Glomerular visceral epithelial cell (primary cell): Measurements from ENCODE around the gene KMO.

Experiments used
- DNase-seq: peaks from one replicate; pipeline ENCODE4 v3.0.0-alpha.2; 2016; ENCODE audit errors: extremely low spot score

Gene KMO

GRCh38 chr1:241536969-241537368, 4.8 kb downstream of the KMO start:
- DNase-seq = no peak

GRCh38 chr1:241542199-241542907, 10.2 kb downstream of the KMO start:
- DNase-seq = no peak

DNA sequence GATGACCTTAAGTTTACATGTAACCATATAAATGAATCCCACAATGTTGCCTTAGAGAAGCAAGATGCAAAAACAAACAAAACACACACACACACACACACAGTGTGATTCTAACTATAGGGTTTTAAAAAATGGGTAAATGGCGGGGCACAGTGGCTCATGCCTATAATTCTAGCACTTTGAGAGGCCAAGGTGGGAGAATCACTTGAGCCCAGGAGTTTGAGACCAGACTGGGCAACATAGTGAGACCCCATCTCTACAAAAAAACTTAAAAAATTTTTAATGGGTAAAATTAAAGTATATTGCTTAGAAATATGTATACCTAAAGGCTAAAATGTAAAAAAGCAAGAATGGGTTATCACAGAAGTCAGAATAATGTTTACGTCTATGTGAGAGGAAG, 15.8 kb downstream of the KMO start:
- DNase-seq = no peak

GRCh38 chr1:241550318-241550717, 18.1 kb downstream of the KMO start:
- no peak for DNase-seq

DNA sequence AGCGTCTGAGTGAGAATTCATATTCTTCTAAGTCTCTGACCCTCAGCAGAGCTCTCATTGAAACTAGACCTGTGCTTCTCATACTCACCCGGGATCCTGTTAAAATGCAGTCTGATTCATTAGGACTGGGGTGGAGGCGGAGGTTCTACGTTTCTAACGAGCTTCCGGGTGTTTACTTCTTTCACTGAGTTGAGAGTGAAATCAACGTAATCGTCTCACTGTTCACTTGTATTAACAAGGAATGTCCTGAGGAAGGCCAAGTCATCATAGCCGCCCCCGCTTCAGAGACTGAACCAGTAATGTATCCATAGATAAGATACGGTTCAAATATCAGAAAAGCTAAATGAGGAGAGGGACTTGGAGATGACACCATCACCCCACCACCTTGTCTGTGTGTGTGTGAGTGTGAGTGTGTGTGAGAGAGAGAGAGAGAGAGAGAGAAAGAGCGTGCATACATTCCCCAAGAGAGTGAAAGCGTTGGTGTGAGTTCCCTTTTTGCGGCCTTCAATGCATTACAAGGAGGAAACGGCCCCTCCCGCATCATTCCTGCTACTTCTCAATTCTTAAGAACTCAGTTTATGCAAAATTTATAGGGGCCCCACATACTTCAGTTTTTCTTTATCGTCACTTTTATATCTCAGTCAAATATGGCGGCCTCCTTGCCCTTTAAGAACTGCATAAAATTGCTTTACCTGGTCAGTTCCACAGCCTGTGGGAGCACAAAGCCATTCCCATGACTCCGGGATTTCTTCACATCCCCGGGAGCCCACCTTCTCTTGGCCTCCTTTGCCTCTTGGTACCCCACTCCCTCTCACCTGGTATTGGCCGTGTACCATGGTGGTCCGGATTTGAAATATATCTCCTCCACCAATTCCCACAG, 19.8 kb downstream of the KMO start:
- no peak for DNase-seq

GRCh38 chr1:241553886-241554592, 21.9 kb downstream of the KMO start:
- no peak for DNase-seq

- DNase-seq = no peak
Measured at GRCh38 chr1:241555526-241555925, 23.3 kb downstream of the KMO start.

- DNase-seq = peak; percentile 9
Measured at GRCh38 chr1:241557031-241557430, 24.9 kb downstream of the KMO start.

DNA sequence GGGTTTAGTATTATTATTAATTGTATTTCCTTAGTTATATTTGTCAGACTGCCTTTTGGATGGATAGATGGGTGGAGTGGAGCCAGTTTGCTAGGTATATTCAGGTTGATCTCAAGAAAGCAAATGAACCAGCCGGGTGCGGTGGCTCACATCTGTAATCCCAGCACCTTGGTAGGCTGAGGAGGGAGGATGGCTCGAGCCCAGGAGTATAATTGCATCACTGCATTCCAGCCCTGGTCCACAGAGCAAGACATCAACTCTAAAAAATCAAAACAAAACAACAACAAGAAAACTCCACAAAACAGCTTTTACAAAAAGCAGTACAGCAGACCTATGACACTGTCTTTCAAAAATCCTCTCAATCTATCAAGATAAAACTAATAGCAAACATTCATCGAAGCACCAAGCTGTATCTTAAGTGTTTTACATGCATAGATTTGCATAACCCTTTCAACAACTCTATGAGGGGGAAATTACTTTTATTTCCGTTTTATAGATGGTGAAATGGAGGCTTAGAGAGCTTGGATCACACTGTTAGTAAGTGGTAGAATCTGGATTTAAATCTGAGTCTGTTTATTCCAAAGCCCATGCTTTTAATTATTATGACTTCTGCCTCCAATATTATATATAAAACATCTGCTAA, 25.5 kb downstream of the KMO start:
- peak; percentile 7 for DNase-seq

GRCh38 chr1:241560146-241560848, 28.1 kb downstream of the KMO start:
- peak; percentile 18 for DNase-seq

DNA sequence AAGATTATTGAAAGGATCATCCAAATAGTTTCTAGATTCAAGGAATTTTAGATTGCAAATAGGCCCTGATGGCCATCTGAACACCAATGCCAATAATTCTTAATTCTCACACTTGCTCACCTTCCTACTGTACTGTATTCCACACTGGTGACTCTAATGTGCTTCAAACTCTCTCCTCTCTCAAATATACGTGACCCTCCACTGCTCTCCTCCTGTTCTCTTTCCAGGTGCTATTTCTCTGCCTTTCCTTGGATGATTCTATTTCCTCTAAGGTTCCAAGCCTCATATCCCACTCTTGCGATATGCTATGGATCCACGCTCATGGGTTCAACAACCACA, 28.6 kb downstream of the KMO start:
- DNase-seq = no peak

DNA sequence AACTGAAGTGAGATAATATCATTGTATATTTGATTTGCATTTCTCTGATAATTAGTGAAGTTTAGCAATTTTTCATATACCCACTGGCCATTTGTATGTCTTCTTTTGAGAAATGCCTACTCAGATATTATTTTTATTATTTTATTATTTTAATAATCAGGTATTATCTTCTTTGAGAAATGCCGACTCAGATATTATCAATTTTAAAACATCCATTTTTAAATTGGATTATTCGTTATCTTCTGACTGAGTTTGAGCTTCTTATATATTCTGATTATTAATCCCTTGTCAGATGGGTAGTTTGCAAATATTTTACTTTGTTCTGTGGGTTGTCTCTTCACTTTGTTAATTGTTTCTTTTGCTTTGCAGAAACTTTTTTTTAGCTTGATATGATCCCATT, 37.7 kb downstream of the KMO start:
- no peak for DNase-seq

DNA sequence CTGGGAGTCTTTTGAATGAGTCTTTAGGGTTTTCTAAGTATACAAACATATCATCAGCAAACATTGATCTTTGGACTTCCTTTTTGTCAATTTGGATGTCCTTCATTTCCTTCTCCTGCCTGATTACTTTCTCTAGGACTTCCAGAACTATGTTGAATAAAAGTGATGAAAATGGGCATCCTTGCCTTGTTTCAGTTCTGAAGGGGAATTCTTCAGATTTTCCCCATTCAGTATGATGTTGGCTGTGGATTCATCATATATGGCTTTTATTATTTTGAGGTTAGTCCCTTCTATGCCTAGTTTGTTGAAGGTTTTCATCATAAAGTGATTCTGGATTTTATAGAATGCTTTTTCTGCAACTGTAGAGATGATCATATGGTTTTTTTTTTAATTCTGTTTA, 42.0 kb downstream of the KMO start:
- DNase-seq = no peak

- DNase-seq = no peak
Measured at GRCh38 chr1:241579434-241579833, 47.3 kb downstream of the KMO start.

DNA sequence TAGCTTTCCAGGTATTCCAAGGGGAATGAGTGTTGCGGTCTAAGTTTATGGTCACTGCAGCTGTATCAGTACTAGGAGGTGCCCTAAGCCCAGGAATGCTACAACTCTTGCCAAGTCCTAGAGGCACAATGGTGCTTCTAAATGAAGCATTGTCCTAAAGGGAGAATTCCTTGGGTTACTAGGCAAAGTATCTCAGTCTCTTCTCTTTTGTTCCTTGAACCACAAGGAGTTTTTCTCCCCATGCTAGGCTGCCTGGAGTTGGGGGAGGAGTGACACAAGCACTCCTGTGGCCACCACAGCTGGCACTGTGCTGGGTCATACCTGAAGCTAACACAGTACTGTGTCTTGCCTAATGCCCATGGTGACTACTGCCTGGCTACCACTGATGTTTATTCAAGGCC, 50.7 kb downstream of the KMO start:
- DNase-seq = no peak

DNA sequence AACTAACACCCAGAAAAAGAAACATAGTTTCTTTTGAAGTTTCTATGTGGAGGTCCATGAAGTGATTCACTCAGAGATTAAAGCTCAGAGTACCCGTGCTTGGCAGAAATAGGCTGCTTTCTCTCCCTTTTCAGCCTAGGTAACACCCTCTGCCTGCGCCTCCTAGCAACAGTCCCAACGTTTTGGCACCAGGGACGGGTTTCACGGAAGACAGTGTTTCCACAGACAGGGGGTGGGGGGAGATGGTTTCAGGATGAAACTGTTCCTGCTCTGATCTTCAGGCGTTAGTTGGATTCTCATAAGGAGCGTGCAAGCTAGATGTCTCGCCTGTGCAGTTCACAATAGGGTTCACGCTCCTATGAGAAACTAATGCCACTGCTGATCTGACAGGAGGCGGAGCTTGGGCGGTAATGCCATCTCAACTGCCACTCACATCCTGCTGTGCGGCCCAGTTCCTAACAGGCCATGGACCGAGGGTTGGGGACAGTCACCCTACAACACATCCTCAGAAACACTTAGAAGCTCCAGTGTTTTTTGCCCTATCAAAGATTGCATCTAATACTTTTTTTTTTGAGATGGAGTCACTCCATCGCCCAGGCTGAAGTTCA, 54.8 kb downstream of the KMO start:
- no peak for DNase-seq

GRCh38 chr1:241589521-241589920, 57.3 kb downstream of the KMO start:
- no peak for DNase-seq

DNA sequence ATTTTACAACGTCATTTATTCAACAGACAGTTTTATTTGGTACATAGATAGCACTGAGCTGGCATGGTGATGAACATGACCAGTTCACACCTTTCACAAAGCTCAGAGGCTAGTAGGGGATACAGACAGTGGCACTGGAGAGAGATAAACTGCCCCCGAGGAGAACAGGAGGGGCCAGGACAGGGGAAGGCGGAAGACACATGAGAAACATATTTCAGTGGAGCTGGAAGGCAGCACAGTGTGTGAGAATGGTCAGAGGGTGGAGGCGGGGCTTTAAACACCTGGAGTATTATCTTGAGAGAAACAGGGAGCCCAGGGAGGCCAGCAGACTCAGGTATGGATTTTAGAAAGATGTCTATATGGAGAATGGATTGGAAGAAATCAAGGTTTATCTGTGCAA, 58.5 kb downstream of the KMO start:
- no peak for DNase-seq

GRCh38 chr1:241591317-241591716, 59.1 kb downstream of the KMO start:
- peak; percentile 62 for DNase-seq

DNA sequence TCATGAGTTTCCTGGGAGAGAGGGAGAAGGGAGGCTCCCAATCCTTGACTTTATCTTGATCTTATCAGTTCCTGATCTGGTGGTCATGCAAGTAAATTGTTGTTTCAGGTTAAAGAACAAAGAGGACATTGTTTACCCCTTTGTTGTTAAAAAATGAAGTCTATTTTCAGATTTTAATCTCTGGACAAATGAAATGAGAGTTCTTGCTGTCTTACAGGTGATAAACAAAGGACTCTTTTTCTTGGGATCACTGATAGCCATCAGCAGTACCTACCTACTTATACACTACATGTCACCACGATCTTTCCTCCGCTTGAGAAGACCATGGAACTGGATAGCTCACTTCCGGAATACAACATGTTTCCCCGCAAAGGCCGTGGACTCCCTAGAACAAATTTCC, 59.6 kb downstream of the KMO start:
- DNase-seq = no peak

DNA sequence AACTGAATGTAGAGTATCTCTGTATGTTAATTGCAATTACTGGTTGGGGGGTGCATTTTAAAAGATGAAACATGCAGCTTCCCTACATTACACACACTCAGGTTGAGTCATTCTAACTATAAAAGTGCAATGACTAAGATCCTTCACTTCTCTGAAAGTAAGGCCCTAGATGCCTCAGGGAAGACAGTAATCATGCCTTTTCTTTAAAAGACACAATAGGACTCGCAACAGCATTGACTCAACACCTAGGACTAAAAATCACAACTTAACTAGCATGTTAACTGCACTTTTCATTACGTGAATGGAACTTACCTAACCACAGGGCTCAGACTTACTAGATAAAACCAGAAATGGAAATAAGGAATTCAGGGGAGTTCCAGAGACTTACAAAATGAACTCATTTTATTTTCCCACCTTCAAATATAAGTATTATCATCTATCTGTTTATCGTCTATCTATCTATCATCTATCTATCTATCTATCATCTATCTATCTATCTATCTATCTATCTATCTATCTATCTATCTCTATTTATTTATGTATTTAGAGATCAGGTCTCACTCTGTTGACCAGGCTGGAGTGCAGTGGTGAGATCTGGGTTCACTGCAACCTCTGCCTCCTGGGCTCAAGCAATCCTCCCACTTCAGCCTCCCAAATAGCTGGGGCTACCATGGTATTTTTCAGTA, 60.2 kb downstream of the KMO start:
- peak; percentile 40 for DNase-seq
